Measurements from ENCODE around the gene FRAT2. TPM values are rescaled to one million over a fixed set of nuclear protein-coding genes. Genes with fewer than 3 reads are reported as not detected.

Gene FRAT2
- polyA plus RNA-seq, 2 donors, result 7.2 to 9.6 TPM

DNA sequence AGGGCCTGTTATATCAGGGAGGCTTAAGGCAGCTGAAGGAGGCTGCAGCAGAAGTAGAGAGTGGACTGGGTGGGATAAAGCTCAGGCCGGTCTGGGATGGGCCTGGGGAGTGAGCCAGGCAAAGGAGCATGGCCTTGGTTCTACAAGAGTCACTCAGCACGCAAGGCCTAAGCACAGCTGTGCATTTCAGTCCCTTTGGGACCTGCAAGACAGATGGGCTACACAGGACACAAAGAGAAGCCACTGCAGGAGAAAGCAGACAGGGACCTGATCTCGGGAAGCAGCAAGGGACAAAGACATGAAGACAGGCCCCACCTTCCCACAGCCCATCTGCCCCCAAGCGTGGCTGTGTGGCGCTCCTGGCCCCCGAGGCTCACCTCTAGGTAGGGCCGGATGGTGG, 37.2 kb upstream of the FRAT2 start:
- WGBS, 2 donors, result 91 to 93% methylated on average over 7 of the region's 7 CpGs
- Histone ChIP-seq H3K9me3 (ENCODE audit: control insufficient read depth in 2 of 2, insufficient read depth in 1 of 2, low read depth in 1 of 2, low read length in 1 of 2) (no peaks in the 10 kb centered on the region), H3K4me3 (ENCODE audit: low read depth in 1 of 2, low read length in 2 of 2) (no peak overlapping the region), H3K27me3 (ENCODE audit: control insufficient read depth in 1 of 2, insufficient read depth in 2 of 2, low read length in 2 of 2) (no peaks in the 10 kb centered on the region), H3K4me1 (ENCODE audit: control insufficient read depth in 2 of 2, insufficient read depth in 2 of 2, low read length in 1 of 2) (no peaks in the 10 kb centered on the region), H3K27ac (ENCODE audit: low read depth in 2 of 2, low read length in 1 of 2) (no peak overlapping the region), H3K36me3 (ENCODE audit: control insufficient read depth in 2 of 2, insufficient read depth in 2 of 2, low read length in 1 of 2) (peaks cover 16 to 56% of the 10 kb centered on the region in 2 donors)

- peaks cover 23 to 63% of the 10 kb centered on the region in 2 donors for H3K36me3 ChIP-seq (ENCODE audit: control insufficient read depth in 2 of 2, insufficient read depth in 2 of 2, low read length in 1 of 2)
- WGBS, 2 donors, result 94 to 95% methylated on average over 12 of the region's 12 CpGs
- no peaks in the 10 kb centered on the region for H3K9me3 ChIP-seq (ENCODE audit: control insufficient read depth in 2 of 2, insufficient read depth in 1 of 2, low read depth in 1 of 2, low read length in 1 of 2)
- no peaks in the 10 kb centered on the region for H3K27me3 ChIP-seq (ENCODE audit: control insufficient read depth in 1 of 2, insufficient read depth in 2 of 2, low read length in 2 of 2)
- no peaks in the 10 kb centered on the region for H3K4me1 ChIP-seq (ENCODE audit: control insufficient read depth in 2 of 2, insufficient read depth in 2 of 2, low read length in 1 of 2)
- no peak overlapping the region for H3K4me3 ChIP-seq (ENCODE audit: low read depth in 1 of 2, low read length in 2 of 2)
- no peak overlapping the region for H3K27ac ChIP-seq (ENCODE audit: low read depth in 2 of 2, low read length in 1 of 2)
These were observed 32.7 kb upstream of the FRAT2 start for GRCh38 chr10:97367126-97367649.

DNA sequence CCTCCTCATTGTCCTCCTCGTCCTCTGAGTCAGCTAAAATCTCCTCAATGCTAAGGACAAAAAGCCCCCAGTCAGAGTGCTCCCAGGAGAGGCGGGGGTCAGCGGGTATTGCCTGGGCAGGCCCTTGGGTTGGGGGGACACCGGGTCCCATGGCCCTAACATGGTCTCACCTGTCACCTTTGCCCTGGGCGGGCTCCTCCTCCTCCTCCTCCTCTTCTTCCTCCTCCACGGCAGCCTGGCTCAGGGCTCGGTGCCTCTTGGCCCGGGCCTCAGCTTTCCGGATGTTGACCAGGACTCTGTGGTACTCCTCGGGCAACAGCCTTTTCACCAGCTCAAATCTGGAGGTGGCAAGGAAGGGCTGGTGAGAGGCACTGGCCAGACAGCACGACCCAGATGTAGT, 32.0 kb upstream of the FRAT2 start:
- Histone ChIP-seq H3K4me1 (ENCODE audit: control insufficient read depth in 2 of 2, insufficient read depth in 2 of 2, low read length in 1 of 2) (no peaks in the 10 kb centered on the region), H3K4me3 (ENCODE audit: low read depth in 1 of 2, low read length in 2 of 2) (no peak overlapping the region), H3K27me3 (ENCODE audit: control insufficient read depth in 1 of 2, insufficient read depth in 2 of 2, low read length in 2 of 2) (no peaks in the 10 kb centered on the region), H3K36me3 (ENCODE audit: control insufficient read depth in 2 of 2, insufficient read depth in 2 of 2, low read length in 1 of 2) (peaks cover 23 to 58% of the 10 kb centered on the region in 2 donors), H3K27ac (ENCODE audit: low read depth in 2 of 2, low read length in 1 of 2) (no peak overlapping the region), H3K9me3 (ENCODE audit: control insufficient read depth in 2 of 2, insufficient read depth in 1 of 2, low read depth in 1 of 2, low read length in 1 of 2) (no peaks in the 10 kb centered on the region)
- 92 to 93% methylated on average over 11 of the region's 11 CpGs for WGBS, 2 donors

GRCh38 chr10:97365761-97366351, 31.3 kb upstream of the FRAT2 start:
- WGBS, 2 donors, result 84 to 85% methylated on average over 19 of the region's 19 CpGs
- no peak overlapping the region for H3K27ac ChIP-seq (ENCODE audit: low read depth in 2 of 2, low read length in 1 of 2)
- peaks cover 23 to 51% of the 10 kb centered on the region in 2 donors for H3K36me3 ChIP-seq (ENCODE audit: control insufficient read depth in 2 of 2, insufficient read depth in 2 of 2, low read length in 1 of 2)
- no peaks in the 10 kb centered on the region for H3K27me3 ChIP-seq (ENCODE audit: control insufficient read depth in 1 of 2, insufficient read depth in 2 of 2, low read length in 2 of 2)
- H3K4me3 ChIP-seq (ENCODE audit: low read depth in 1 of 2, low read length in 2 of 2), result no peak overlapping the region
- H3K9me3 ChIP-seq (ENCODE audit: control insufficient read depth in 2 of 2, insufficient read depth in 1 of 2, low read depth in 1 of 2, low read length in 1 of 2), result no peaks in the 10 kb centered on the region
- no peaks in the 10 kb centered on the region for H3K4me1 ChIP-seq (ENCODE audit: control insufficient read depth in 2 of 2, insufficient read depth in 2 of 2, low read length in 1 of 2)

- H3K9me3 ChIP-seq (ENCODE audit: control insufficient read depth in 2 of 2, insufficient read depth in 1 of 2, low read depth in 1 of 2, low read length in 1 of 2), result no peaks in the 10 kb centered on the region
- H3K27me3 ChIP-seq (ENCODE audit: control insufficient read depth in 1 of 2, insufficient read depth in 2 of 2, low read length in 2 of 2), result no peaks in the 10 kb centered on the region
- 94 to 95% methylated on average over 4 of the region's 4 CpGs for WGBS, 2 donors
- no peak overlapping the region for H3K4me3 ChIP-seq (ENCODE audit: low read depth in 1 of 2, low read length in 2 of 2)
- peaks cover 21 to 46% of the 10 kb centered on the region in 2 donors for H3K36me3 ChIP-seq (ENCODE audit: control insufficient read depth in 2 of 2, insufficient read depth in 2 of 2, low read length in 1 of 2)
- H3K4me1 ChIP-seq (ENCODE audit: control insufficient read depth in 2 of 2, insufficient read depth in 2 of 2, low read length in 1 of 2), result no peaks in the 10 kb centered on the region
- no peak overlapping the region for H3K27ac ChIP-seq (ENCODE audit: low read depth in 2 of 2, low read length in 1 of 2)
These were observed 28.5 kb upstream of the FRAT2 start for GRCh38 chr10:97363071-97363470.

DNA sequence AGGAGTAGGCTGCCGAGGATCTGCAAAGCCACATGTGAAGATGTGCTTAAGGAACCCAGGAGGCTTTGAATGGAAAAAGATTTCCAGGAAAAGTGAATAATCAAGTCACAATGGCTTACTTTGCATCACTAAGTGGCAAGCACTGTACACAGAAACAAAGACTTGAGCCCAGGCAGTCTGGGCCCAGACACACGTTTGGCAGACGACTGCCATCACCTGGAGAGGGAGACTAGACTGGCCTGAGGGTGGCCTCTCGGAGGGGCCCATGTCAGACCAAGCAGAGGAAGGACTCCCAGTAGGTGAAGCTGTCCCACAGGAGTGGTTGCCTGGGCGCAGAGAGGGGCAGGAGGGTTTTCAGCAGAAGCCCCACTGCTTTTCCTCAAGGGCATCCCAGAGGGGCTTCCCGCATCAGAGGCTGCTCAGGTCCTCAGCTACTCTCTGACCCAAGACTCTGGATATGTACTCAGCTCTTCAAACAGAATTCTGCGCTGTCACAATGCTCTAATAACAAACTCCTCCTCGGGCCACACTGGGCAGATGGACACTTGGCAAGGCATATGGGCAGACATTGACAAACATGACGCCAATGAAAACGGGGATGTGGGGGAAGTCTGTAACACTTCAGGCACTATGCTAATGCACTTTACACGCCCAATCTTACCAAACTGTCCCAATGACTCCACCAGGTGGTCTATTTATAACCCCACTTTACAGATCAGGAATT, 27.9 kb upstream of the FRAT2 start:
- Histone ChIP-seq H3K27me3 (ENCODE audit: control insufficient read depth in 1 of 2, insufficient read depth in 2 of 2, low read length in 2 of 2) (no peaks in the 10 kb centered on the region), H3K4me3 (ENCODE audit: low read depth in 1 of 2, low read length in 2 of 2) (no peak overlapping the region), H3K36me3 (ENCODE audit: control insufficient read depth in 2 of 2, insufficient read depth in 2 of 2, low read length in 1 of 2) (peaks cover 21 to 46% of the 10 kb centered on the region in 2 donors), H3K27ac (ENCODE audit: low read depth in 2 of 2, low read length in 1 of 2) (no peak overlapping the region), H3K9me3 (ENCODE audit: control insufficient read depth in 2 of 2, insufficient read depth in 1 of 2, low read depth in 1 of 2, low read length in 1 of 2) (no peaks in the 10 kb centered on the region), H3K4me1 (ENCODE audit: control insufficient read depth in 2 of 2, insufficient read depth in 2 of 2, low read length in 1 of 2) (no peaks in the 10 kb centered on the region)
- WGBS, 2 donors, result 78 to 82% methylated on average over 11 of the region's 11 CpGs

- no peak overlapping the region for H3K27ac ChIP-seq (ENCODE audit: low read depth in 2 of 2, low read length in 1 of 2)
- H3K4me3 ChIP-seq (ENCODE audit: low read depth in 1 of 2, low read length in 2 of 2), result no peak overlapping the region
- 62 to 91% methylated on average over 11 of the region's 11 CpGs for WGBS, 2 donors
- H3K36me3 ChIP-seq (ENCODE audit: control insufficient read depth in 2 of 2, insufficient read depth in 2 of 2, low read length in 1 of 2), result peaks cover 19 to 47% of the 10 kb centered on the region in 2 donors
- H3K9me3 ChIP-seq (ENCODE audit: control insufficient read depth in 2 of 2, insufficient read depth in 1 of 2, low read depth in 1 of 2, low read length in 1 of 2), result no peaks in the 10 kb centered on the region
- no peaks in the 10 kb centered on the region for H3K27me3 ChIP-seq (ENCODE audit: control insufficient read depth in 1 of 2, insufficient read depth in 2 of 2, low read length in 2 of 2)
- no peaks in the 10 kb centered on the region for H3K4me1 ChIP-seq (ENCODE audit: control insufficient read depth in 2 of 2, insufficient read depth in 2 of 2, low read length in 1 of 2)
These were observed 27.0 kb upstream of the FRAT2 start for GRCh38 chr10:97361537-97361901.

DNA sequence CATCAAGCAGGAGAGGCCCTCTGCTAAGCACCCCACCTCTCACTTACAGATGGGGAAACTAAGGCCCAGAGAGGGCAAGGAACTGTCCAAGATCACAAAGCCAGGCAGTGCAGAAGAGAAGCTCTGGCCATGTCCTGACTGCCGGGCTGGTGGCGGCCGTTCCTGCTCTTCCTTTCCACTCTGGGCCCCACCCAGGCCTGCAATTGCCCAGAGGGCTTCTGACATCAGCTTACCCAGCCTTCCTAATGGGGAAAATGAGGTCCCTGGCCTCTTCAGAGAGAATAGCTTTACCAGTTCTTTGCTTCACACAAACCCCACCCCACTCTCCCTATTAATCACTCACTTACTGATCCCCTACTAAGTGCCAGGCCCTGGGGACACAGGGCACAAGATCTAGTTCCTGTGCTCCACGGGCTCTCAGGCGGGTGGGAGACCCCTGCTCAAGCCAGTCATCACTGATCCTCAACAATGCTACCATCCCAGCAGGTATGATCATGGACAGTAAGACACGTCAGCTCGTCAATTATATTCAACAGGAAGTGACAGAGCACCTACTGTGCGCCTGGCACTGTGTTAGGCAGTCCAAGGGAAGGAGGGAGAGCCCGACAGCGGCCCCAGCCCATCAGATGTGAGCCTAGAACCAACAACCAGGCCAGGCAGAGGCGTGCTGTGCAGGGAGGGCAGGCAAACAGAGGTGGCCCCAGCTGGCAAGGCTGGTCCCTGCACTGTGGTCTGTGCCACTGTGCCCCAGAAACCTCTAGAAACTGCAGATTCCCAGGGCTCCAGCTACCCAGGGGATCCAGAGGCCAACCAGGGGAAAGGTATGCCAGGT, 26.4 kb upstream of the FRAT2 start:
- Histone ChIP-seq H3K4me3 (ENCODE audit: low read depth in 1 of 2, low read length in 2 of 2) (no peak overlapping the region), H3K27me3 (ENCODE audit: control insufficient read depth in 1 of 2, insufficient read depth in 2 of 2, low read length in 2 of 2) (no peaks in the 10 kb centered on the region), H3K27ac (ENCODE audit: low read depth in 2 of 2, low read length in 1 of 2) (no peak overlapping the region), H3K36me3 (ENCODE audit: control insufficient read depth in 2 of 2, insufficient read depth in 2 of 2, low read length in 1 of 2) (peaks cover 19 to 44% of the 10 kb centered on the region in 2 donors), H3K9me3 (ENCODE audit: control insufficient read depth in 2 of 2, insufficient read depth in 1 of 2, low read depth in 1 of 2, low read length in 1 of 2) (no peaks in the 10 kb centered on the region), H3K4me1 (ENCODE audit: control insufficient read depth in 2 of 2, insufficient read depth in 2 of 2, low read length in 1 of 2) (no peaks in the 10 kb centered on the region)
- WGBS, 2 donors, result 81 to 89% methylated on average over 11 of the region's 11 CpGs

GRCh38 chr10:97358781-97359180, 24.3 kb upstream of the FRAT2 start:
- Histone ChIP-seq H3K4me3 (ENCODE audit: low read depth in 1 of 2, low read length in 2 of 2) (no peak overlapping the region), H3K27me3 (ENCODE audit: control insufficient read depth in 1 of 2, insufficient read depth in 2 of 2, low read length in 2 of 2) (no peaks in the 10 kb centered on the region), H3K4me1 (ENCODE audit: control insufficient read depth in 2 of 2, insufficient read depth in 2 of 2, low read length in 1 of 2) (no peaks in the 10 kb centered on the region), H3K27ac (ENCODE audit: low read depth in 2 of 2, low read length in 1 of 2) (no peak overlapping the region), H3K9me3 (ENCODE audit: control insufficient read depth in 2 of 2, insufficient read depth in 1 of 2, low read depth in 1 of 2, low read length in 1 of 2) (no peaks in the 10 kb centered on the region), H3K36me3 (ENCODE audit: control insufficient read depth in 2 of 2, insufficient read depth in 2 of 2, low read length in 1 of 2) (peaks cover 16 to 35% of the 10 kb centered on the region in 2 donors)
- WGBS, 2 donors, result 75 to 87% methylated on average over 3 of the region's 3 CpGs
